Astrocyte (in vitro differentiated cells and primary cell): ENCODE results near the gene MPP3. TPM values are rescaled to one million over a fixed set of nuclear protein-coding genes. Genes with fewer than 3 reads are reported as not detected.

Experiments used
- DNase-seq: peaks from one replicate; pipeline ENCODE4 v3.0.0-alpha.2; 2010; ENCODE audit warnings: low read depth
- FAIRE-seq: peaks from 2 replicates; lab custom pipeline; 2011; peaks lifted over from hg19 to GRCh38; lab: Jason Lieb, UNC
- H2AFZ ChIP-seq: 2 replicates; pipeline ENCODE4 v1.6.0; 2012; ENCODE audit warnings: low read depth, low read length, inconsistent platforms
- H3K27ac ChIP-seq: 2 replicates; pipeline ENCODE4 v1.5.1; 2011; ENCODE audit warnings: low read depth, low read length, inconsistent platforms
- H3K27me3 ChIP-seq: 2 replicates; pipeline ENCODE4 v1.6.0; 2011; ENCODE audit warnings: low read length, inconsistent platforms; ENCODE audit not compliant: insufficient read depth
- H3K36me3 ChIP-seq: 2 replicates; pipeline ENCODE4 v1.5.1; 2011; ENCODE audit warnings: low read length, inconsistent platforms; ENCODE audit not compliant: insufficient read depth
- H3K4me1 ChIP-seq: 2 replicates; pipeline ENCODE4 v1.5.1; 2011; ENCODE audit warnings: low read length, inconsistent platforms; ENCODE audit not compliant: insufficient read depth
- H3K4me2 ChIP-seq: 2 replicates; pipeline ENCODE4 v1.6.0; 2012; ENCODE audit warnings: low read length, inconsistent platforms
- H3K4me3 ChIP-seq: 2 replicates; pipeline ENCODE4 v1.5.1; 2011; ENCODE audit warnings: low read depth, mild to moderate bottlenecking, low read length, inconsistent platforms; ENCODE audit not compliant: insufficient read depth
- H3K79me2 ChIP-seq: 2 replicates; pipeline ENCODE4 v1.6.0; 2012; ENCODE audit warnings: mild to moderate bottlenecking, low read length, inconsistent platforms; ENCODE audit not compliant: insufficient read depth
- H3K9ac ChIP-seq: 2 replicates; pipeline ENCODE4 v1.6.0; 2012; ENCODE audit warnings: mild to moderate bottlenecking, low read length, inconsistent platforms
- H3K9me3 ChIP-seq: 2 replicates; pipeline ENCODE4 v1.5.1; 2012; ENCODE audit warnings: low read depth, mild to moderate bottlenecking, low read length, inconsistent platforms; ENCODE audit not compliant: insufficient read depth
- H4K20me1 ChIP-seq: 2 replicates; pipeline ENCODE4 v1.6.0; 2012; ENCODE audit warnings: low read length, inconsistent platforms; ENCODE audit not compliant: insufficient read depth
- H3K27ac Mint-ChIP-seq: one replicate; pipeline ENCODE4 v1.8.0; 2021; ENCODE audit warnings: mild to moderate bottlenecking, mixed read lengths; ENCODE audit not compliant: unreplicated experiment
- H3K27me3 Mint-ChIP-seq: one replicate; pipeline ENCODE4 v1.8.0; 2021; ENCODE audit warnings: low read depth, mixed read lengths; ENCODE audit not compliant: unreplicated experiment
- H3K36me3 Mint-ChIP-seq: one replicate; pipeline ENCODE4 v1.8.0; 2021; ENCODE audit warnings: low read depth, mixed read lengths; ENCODE audit not compliant: unreplicated experiment
- H3K4me1 Mint-ChIP-seq: one replicate; pipeline ENCODE4 v1.8.0; 2021; ENCODE audit warnings: low read depth, mixed read lengths; ENCODE audit not compliant: unreplicated experiment
- H3K4me3 Mint-ChIP-seq: one replicate; pipeline ENCODE4 v1.8.0; 2021; ENCODE audit warnings: mild to moderate bottlenecking, moderate library complexity, mixed read lengths; ENCODE audit not compliant: unreplicated experiment
- H3K9me3 Mint-ChIP-seq: one replicate; pipeline ENCODE4 v1.8.0; 2021; ENCODE audit warnings: mild to moderate bottlenecking, mixed read lengths; ENCODE audit not compliant: unreplicated experiment
- CTCF ChIP-seq: IDR thresholded peaks from 2 replicates; pipeline ENCODE4 v1.5.1; 2011; ENCODE audit warnings: low read depth, mild to moderate bottlenecking, inconsistent platforms, low read length, moderate library complexity; ENCODE audit not compliant: insufficient read depth
- EZH2 ChIP-seq: IDR thresholded peaks from 2 replicates; pipeline ENCODE4 v1.6.1; 2012; ENCODE audit warnings: mild to moderate bottlenecking, low read length, inconsistent platforms; ENCODE audit not compliant: insufficient read depth
- total RNA-seq: library from RNA; stranded (reverse); gene quantifications from 2 replicates; pipeline ENCODE4 v1.2.1, GENCODE V29; 2021

MPP3 gene
- total RNA-seq, 1 donor from 2014 or later, result 6.5 TPM

- Mint-ChIP-seq H3K9me3 (no peaks in the 10 kb centered on the region), H3K27ac (no peak overlapping the region), H3K36me3 (peaks cover 32% of the 10 kb centered on the region), H3K27me3 (no peaks in the 10 kb centered on the region), H3K4me3 (no peak overlapping the region), H3K4me1 (no peaks in the 10 kb centered on the region)
- Histone ChIP-seq H3K4me2 (no peak overlapping the region), H3K9ac (no peak overlapping the region), H3K36me3 (peaks cover 36% of the 10 kb centered on the region), H2AFZ (no peak overlapping the region), H3K4me3 (no peak overlapping the region), H4K20me1 (peaks cover 53% of the 10 kb centered on the region), H3K27me3 (no peaks in the 10 kb centered on the region), H3K9me3 (no peaks in the 10 kb centered on the region), H3K27ac (no peak overlapping the region), H3K79me2 (peaks cover 15% of the 10 kb centered on the region), H3K4me1 (no peaks in the 10 kb centered on the region)
- FAIRE-seq (no peak), DNase-seq (no peak)
- TF ChIP-seq EZH2, result no peak
- no peak for TF ChIP-seq CTCF
Measured at GRCh38 chr17:43771463-43771862, 61.5 kb downstream of the MPP3 start.

GRCh38 chr17:43770957-43771356 is 62.0 kb downstream of the MPP3 start:
- Mint-ChIP-seq H3K36me3 (peaks cover 32% of the 10 kb centered on the region), H3K9me3 (no peaks in the 10 kb centered on the region), H3K4me1 (no peaks in the 10 kb centered on the region), H3K27me3 (no peaks in the 10 kb centered on the region), H3K27ac (no peak overlapping the region), H3K4me3 (no peak overlapping the region)
- H2AFZ ChIP-seq, result no peak overlapping the region
- no peak overlapping the region for H3K9ac ChIP-seq
- H3K4me3 ChIP-seq, result no peak overlapping the region
- no peaks in the 10 kb centered on the region for H3K9me3 ChIP-seq
- no peak overlapping the region for H3K4me2 ChIP-seq
- H3K27me3 ChIP-seq, result no peaks in the 10 kb centered on the region
- no peak for DNase-seq
- no peak for FAIRE-seq
- no peaks in the 10 kb centered on the region for H3K4me1 ChIP-seq
- H4K20me1 ChIP-seq, result peaks cover 49% of the 10 kb centered on the region
- no peak for TF ChIP-seq CTCF
- no peak for TF ChIP-seq EZH2
- no peak overlapping the region for H3K27ac ChIP-seq
- peaks cover 36% of the 10 kb centered on the region for H3K36me3 ChIP-seq
- peaks cover 10% of the 10 kb centered on the region for H3K79me2 ChIP-seq

DNA sequence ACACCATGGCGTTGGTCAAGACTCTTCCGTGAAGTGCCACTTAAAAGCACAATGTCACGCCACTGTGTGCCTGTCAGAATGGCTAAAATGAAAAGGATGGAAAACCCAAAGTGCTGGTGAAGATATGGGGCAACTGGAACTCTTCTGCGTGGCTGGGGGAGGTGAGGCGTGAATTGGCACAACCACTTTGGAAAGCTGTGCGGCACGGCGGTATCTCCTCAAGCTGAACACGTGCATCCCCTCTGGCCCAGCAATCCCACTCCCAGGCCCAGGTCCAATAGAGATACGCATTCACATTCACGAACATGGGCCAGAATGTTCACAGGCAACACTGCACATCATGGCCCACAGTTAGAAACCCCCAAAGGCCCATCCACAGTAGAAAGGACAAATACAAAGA is 63.1 kb downstream of the MPP3 start:
- H3K4me1 ChIP-seq, result no peaks in the 10 kb centered on the region
- H3K27me3 ChIP-seq, result no peaks in the 10 kb centered on the region
- H3K36me3 ChIP-seq, result peaks cover 36% of the 10 kb centered on the region
- no peaks in the 10 kb centered on the region for H3K9me3 Mint-ChIP-seq
- no peak overlapping the region for H3K9ac ChIP-seq
- H4K20me1 ChIP-seq, result peaks cover 41% of the 10 kb centered on the region
- H3K79me2 ChIP-seq, result peaks cover 1% of the 10 kb centered on the region
- FAIRE-seq (no peak), DNase-seq (no peak)
- H3K36me3 Mint-ChIP-seq, result peaks cover 28% of the 10 kb centered on the region
- H3K27ac Mint-ChIP-seq, result no peak overlapping the region
- no peak overlapping the region for H3K4me3 ChIP-seq
- no peak overlapping the region for H3K27ac ChIP-seq
- no peak overlapping the region for H2AFZ ChIP-seq
- H3K4me3 Mint-ChIP-seq, result no peak overlapping the region
- H3K4me2 ChIP-seq, result no peak overlapping the region
- TF ChIP-seq CTCF (no peak), EZH2 (no peak)
- no peaks in the 10 kb centered on the region for H3K9me3 ChIP-seq
- no peaks in the 10 kb centered on the region for H3K27me3 Mint-ChIP-seq
- no peaks in the 10 kb centered on the region for H3K4me1 Mint-ChIP-seq
